ENCODE measurements around the gene PDZD2. TPM values are rescaled to one million over a fixed set of nuclear protein-coding genes. Genes with fewer than 3 reads are reported as not detected.

PDZD2 gene
- polyA plus RNA-seq, 3 donors = 0.10 TPM; not detected in 2

- Histone ChIP-seq H4K20me1 (ENCODE audit: insufficient read depth, low read length) (no peaks in the 10 kb centered on the region), H2AFZ (ENCODE audit: insufficient read depth, low read depth, low read length, poor library complexity, severe bottlenecking) (no peak overlapping the region), H3K36me3 (replicated peaks in 1 of 2; ENCODE audit: control insufficient read depth in 1 of 2, insufficient read depth in 2 of 2, low read length in 2 of 2) (no peaks in the 10 kb centered on the region), H3K4me2 (replicated peaks; ENCODE audit: extremely low read depth, low read length, poor library complexity, severe bottlenecking) (no peak overlapping the region), H3K27ac (ENCODE audit: low read depth in 1 of 2, low read length in 2 of 2) (no peak overlapping the region), H3K79me2 (ENCODE audit: insufficient read depth, low read length) (no peaks in the 10 kb centered on the region), H3K4me1 (ENCODE audit: control insufficient read depth in 1 of 2, insufficient read depth in 2 of 2, low read length in 2 of 2) (no peaks in the 10 kb centered on the region), H3K9ac (ENCODE audit: insufficient read depth, low read length, poor library complexity, severe bottlenecking) (no peak overlapping the region), H3K9me3 (replicated peaks in 1 of 2; ENCODE audit: control insufficient read depth in 1 of 2, insufficient read depth in 1 of 2, low read length in 2 of 2) (no peaks in the 10 kb centered on the region), H3K4me3 (replicated peaks in 1 of 3; ENCODE audit: low read depth in 2 of 3, low read length in 3 of 3) (no peak overlapping the region), H3K27me3 (ENCODE audit: control insufficient read depth in 2 of 2, insufficient read depth in 2 of 2, low read length in 2 of 2) (no peaks in the 10 kb centered on the region)
- no peaks in the 10 kb centered on the region for H3K36me3 Mint-ChIP-seq
- H3K27me3 Mint-ChIP-seq (ENCODE audit: low read depth in 3 of 3) = peaks cover 0 to 1% (median 0%) of the 10 kb centered on the region in 3 donors
- no peak for TF ChIP-seq CTCF (IDR thresholded peaks at IDR 0.05)
- WGBS (ENCODE audit: insufficient coverage) = 85% methylated on average over 5 of the region's 7 CpGs
- DNase-seq = no peak
- intact Hi-C loops (cut with micrococcal nuclease) = no loop called here
- H3K27ac Mint-ChIP-seq = no peak overlapping the region
- no peaks in the 10 kb centered on the region for H3K4me1 Mint-ChIP-seq
- no peak overlapping the region for H3K4me3 Mint-ChIP-seq
- peaks cover 0 to 3% (median 0%) of the 10 kb centered on the region in 7 donors for H3K9me3 Mint-ChIP-seq
These were observed 251.1 kb downstream of the PDZD2 start for GRCh38 chr5:31890046-31890445.

GRCh38 chr5:31894141-31894540 lies 255.2 kb downstream of the PDZD2 start:
- Histone ChIP-seq H3K4me2 (replicated peaks; ENCODE audit: extremely low read depth, low read length, poor library complexity, severe bottlenecking) (no peak overlapping the region), H3K4me3 (replicated peaks in 1 of 3; ENCODE audit: low read depth in 2 of 3, low read length in 3 of 3) (no peak overlapping the region), H3K27ac (ENCODE audit: low read depth in 1 of 2, low read length in 2 of 2) (no peak overlapping the region), H3K27me3 (ENCODE audit: control insufficient read depth in 2 of 2, insufficient read depth in 2 of 2, low read length in 2 of 2) (no peaks in the 10 kb centered on the region), H3K9me3 (replicated peaks in 1 of 2; ENCODE audit: control insufficient read depth in 1 of 2, insufficient read depth in 1 of 2, low read length in 2 of 2) (no peaks in the 10 kb centered on the region), H2AFZ (ENCODE audit: insufficient read depth, low read depth, low read length, poor library complexity, severe bottlenecking) (no peak overlapping the region), H4K20me1 (ENCODE audit: insufficient read depth, low read length) (no peaks in the 10 kb centered on the region), H3K79me2 (ENCODE audit: insufficient read depth, low read length) (no peaks in the 10 kb centered on the region), H3K36me3 (replicated peaks in 1 of 2; ENCODE audit: control insufficient read depth in 1 of 2, insufficient read depth in 2 of 2, low read length in 2 of 2) (no peaks in the 10 kb centered on the region), H3K9ac (ENCODE audit: insufficient read depth, low read length, poor library complexity, severe bottlenecking) (no peak overlapping the region), H3K4me1 (ENCODE audit: control insufficient read depth in 1 of 2, insufficient read depth in 2 of 2, low read length in 2 of 2) (no peaks in the 10 kb centered on the region)
- DNase-seq = no peak
- H3K4me3 Mint-ChIP-seq = no peak overlapping the region
- intact Hi-C loops (cut with micrococcal nuclease) = no loop called here
- H3K4me1 Mint-ChIP-seq = no peaks in the 10 kb centered on the region
- H3K27ac Mint-ChIP-seq = no peak overlapping the region
- 80% methylated on average over 2 of the region's 6 CpGs for WGBS (ENCODE audit: insufficient coverage)
- no peaks in the 10 kb centered on the region for H3K36me3 Mint-ChIP-seq
- TF ChIP-seq CTCF (IDR thresholded peaks at IDR 0.05) = no peak
- peaks cover 0 to 1% (median 0%) of the 10 kb centered on the region in 3 donors for H3K27me3 Mint-ChIP-seq (ENCODE audit: low read depth in 3 of 3)
- H3K9me3 Mint-ChIP-seq = peaks cover 0 to 2% (median 0%) of the 10 kb centered on the region in 7 donors

Measured in CD14-positive monocyte (primary cell).